HCT116 (cell line): Measurements from ENCODE around the gene PTPRJ. TPM values are rescaled to one million over a fixed set of nuclear protein-coding genes. Genes with fewer than 3 reads are reported as not detected.

ENCODE experiments used
- ATAC-seq: fragments of 200-7000 bp; cut with Tn5 transposase; 2 replicates; pipeline ENCODE4 v1.9.1; 2020; ENCODE audit warnings: mild to moderate bottlenecking, moderate library complexity
- BruUV-seq: library from RNA; stranded (reverse); fragments of 400-500 nt; replicated peaks from 2 replicates; lab custom pipeline; 2021; lab: Mats Ljungman, UMichigan
- CTCF ChIA-PET: fragments of 300-600 bp; sonication (Branson Sonifier 250); formaldehyde crosslinking; loops from one replicate; lab custom pipeline; 2021; ENCODE audit warnings: antibody characterized with exemption; lab: Charles Lee
- POLR2A ChIA-PET: fragments of 300-600, 350-600 bp; sonication (Branson Sonifier 250); formaldehyde crosslinking; loops from one replicate; lab custom pipeline; 2021; ENCODE audit warnings: antibody characterized with exemption; lab: Charles Lee
- RAD21 ChIA-PET, 2 experiments: fragments of 300-600 bp; sonication (Branson Sonifier 250); formaldehyde crosslinking; loops; one replicate each; lab custom pipeline; 2023; ENCODE audit warnings: low total read pairs in 2 of 2; ENCODE audit not compliant: uncharacterized antibody in 2 of 2, unreplicated experiment in 2 of 2, low non-redundant PET in 1 of 2; lab: Charles Lee
- DNase-seq: peaks from one replicate; pipeline ENCODE4 v3.0.0-alpha.2; 2010; ENCODE audit warnings: low read depth, low spot score
- H2AFZ ChIP-seq: fragments of 200-600 bp; shearing (Covaris generic), sonication (generic); 2 replicates; pipeline ENCODE4 v1.6.1; 2017; ENCODE audit warnings: low read depth, mixed run types, mixed read lengths, antibody characterized with exemption, low read length; ENCODE audit not compliant: poor library complexity, severe bottlenecking
- H3K27ac ChIP-seq: 2 replicates; pipeline ENCODE4 v1.5.1; 2012; ENCODE audit warnings: low read depth, low read length
- H3K27me3 ChIP-seq: fragments of 200-600 bp; sonication (generic); 2 replicates; pipeline ENCODE4 v1.6.1; 2016; ENCODE audit warnings: mixed run types, low read length, mixed read lengths; ENCODE audit not compliant: insufficient read depth
- H3K36me3 ChIP-seq, 2 experiments: fragments of 200-500 bp in 1 of 2; fragments of 200-600 bp in 1 of 2; sonication (Bioruptor generic) in 1 of 2; sonication (generic) in 1 of 2; 2 replicates each; pipeline versions ENCODE4 v1.5.1 to v1.6.1; 2014 to 2016; ENCODE audit warnings: low read length in 2 of 2, inconsistent platforms in 1 of 2, mixed read lengths in 1 of 2, mixed run types in 1 of 2; ENCODE audit not compliant: insufficient read depth in 2 of 2, control insufficient read depth in 1 of 2
- H3K4me1 ChIP-seq, 2 experiments: fragments of 200-600 bp in 1 of 2; sonication (generic) in 1 of 2; 2 replicates each; pipeline versions ENCODE4 v1.5.1 to v1.6.1; 2012 to 2017; ENCODE audit warnings: low read length in 2 of 2, inconsistent platforms in 1 of 2, mild to moderate bottlenecking in 1 of 2, mixed read lengths in 1 of 2, mixed run types in 1 of 2, moderate library complexity in 1 of 2; ENCODE audit not compliant: insufficient read depth in 2 of 2, control insufficient read depth in 1 of 2
- H3K4me2 ChIP-seq: fragments of 200-600 bp; sonication (generic); 2 replicates; pipeline ENCODE4 v1.6.1; 2017; ENCODE audit warnings: mixed run types, low read length, mixed read lengths
- H3K4me3 ChIP-seq, 2 experiments: fragments of 200-600 bp in 1 of 2; sonication (generic) in 1 of 2; replicated peaks in 1 of 2; 2 replicates each; pipeline ENCODE4 v1.5.1; 2011 to 2016; ENCODE audit warnings: low read length in 2 of 2, control low read depth in 1 of 2, low read depth in 1 of 2, mild to moderate bottlenecking in 1 of 2, mixed read lengths in 1 of 2, mixed run types in 1 of 2
- H3K79me2 ChIP-seq: fragments of 200-600 bp; sonication (generic); 2 replicates; pipeline ENCODE4 v1.6.1; 2017; ENCODE audit warnings: mild to moderate bottlenecking, mixed run types, low read length, moderate library complexity, mixed read lengths; ENCODE audit not compliant: insufficient read depth
- H3K9ac ChIP-seq: fragments of 200-600 bp; sonication (generic); 2 replicates; pipeline ENCODE4 v1.6.1; 2016; ENCODE audit warnings: low read length, mixed read lengths
- H3K9me2 ChIP-seq: fragments of 200-600 bp; sonication (generic), shearing (Covaris generic); 2 replicates; pipeline ENCODE4 v1.6.1; 2017; ENCODE audit warnings: mixed run types, mild to moderate bottlenecking, moderate library complexity; ENCODE audit not compliant: insufficient read depth
- H3K9me3 ChIP-seq, 2 experiments: fragments of 200-500 bp in 1 of 2; fragments of 200-600 bp in 1 of 2; sonication (Bioruptor generic) in 1 of 2; sonication (generic) in 1 of 2; 2 replicates each; pipeline ENCODE4 v1.6.1; 2014 to 2017; ENCODE audit warnings: low read length in 2 of 2, mixed read lengths in 2 of 2, inconsistent platforms in 1 of 2, low read depth in 1 of 2, mild to moderate bottlenecking in 1 of 2, mixed run types in 1 of 2, moderate library complexity in 1 of 2; ENCODE audit not compliant: control insufficient read depth in 1 of 2, insufficient read depth in 1 of 2
- H4K20me1 ChIP-seq: fragments of 200-600 bp; sonication (generic), shearing (Covaris generic); 2 replicates; pipeline ENCODE4 v1.6.1; 2017; ENCODE audit warnings: mixed run types, mild to moderate bottlenecking, moderate library complexity; ENCODE audit not compliant: insufficient read depth
- CBX3 ChIP-seq: IDR thresholded peaks from 2 replicates; pipeline ENCODE4 v1.6.1; 2012; ENCODE audit warnings: low read depth
- ELF1 ChIP-seq: IDR thresholded peaks from 2 replicates; pipeline ENCODE4 v1.6.1; 2012; ENCODE audit warnings: low read depth, borderline replicate concordance
- EZH2 ChIP-seq: fragments of 200-600 bp; sonication (generic); IDR thresholded peaks from 2 replicates; pipeline ENCODE4 v1.6.1; 2017; ENCODE audit warnings: antibody characterized with exemption, mixed run types
- EZH2phosphoT487 ChIP-seq: fragments of 200-600 bp; IDR thresholded peaks from 2 replicates; pipeline ENCODE4 v1.6.1; 2018; ENCODE audit warnings: antibody characterized with exemption, borderline replicate concordance
- JUND ChIP-seq: IDR thresholded peaks from 2 replicates; pipeline ENCODE4 v1.6.1; 2012
- MAX ChIP-seq: IDR thresholded peaks from 2 replicates; pipeline ENCODE4 v1.6.1; 2012
- REST ChIP-seq: IDR thresholded peaks from 2 replicates; pipeline ENCODE4 v1.6.1; 2012; ENCODE audit warnings: low read depth
- SP1 ChIP-seq: IDR thresholded peaks from 2 replicates; pipeline ENCODE4 v1.6.1; 2012; ENCODE audit warnings: low read depth
- SRF ChIP-seq: IDR thresholded peaks from 2 replicates; pipeline ENCODE4 v1.6.1; 2012; ENCODE audit warnings: low read depth
- ZBTB33 ChIP-seq: IDR thresholded peaks from 2 replicates; pipeline ENCODE4 v1.6.1; 2011; ENCODE audit warnings: mild to moderate bottlenecking, low read length, moderate library complexity; ENCODE audit not compliant: insufficient replicate concordance; ENCODE audit errors: extremely low read depth
- intact Hi-C: fragments of 100-400 bp; cut with micrococcal nuclease; formaldehyde crosslinking; loops from 2 replicates; pipeline ENCODE4 v1.10.0; 2022
- total RNA-seq: library from RNA; stranded (reverse); gene quantifications from one replicate; pipeline ENCODE4 v1.2.1, GENCODE V29; 2021; ENCODE audit not compliant: unreplicated experiment

The PTPRJ gene
- total RNA-seq, 1 experiment from 2014 or later, result 19.1 TPM

GRCh38 chr11:48169259-48169658 lies 188.9 kb downstream of the PTPRJ start:
- CTCF ChIA-PET, result no interaction called here
- no peaks in the 10 kb centered on the region for H3K9me3 ChIP-seq
- H3K27ac ChIP-seq, result no peak overlapping the region
- no peak for DNase-seq
- no peaks in the 10 kb centered on the region for H3K79me2 ChIP-seq
- H3K4me3 ChIP-seq, result no peak overlapping the region
- H3K9ac ChIP-seq, result no peak overlapping the region
- H3K9me2 ChIP-seq, result no peaks in the 10 kb centered on the region
- BruUV-seq, result no TSS peak
- no peaks in the 10 kb centered on the region for H3K4me1 ChIP-seq
- H3K4me2 ChIP-seq, result no peak overlapping the region
- intact Hi-C loops, result no loop called here
- no peaks in the 10 kb centered on the region for H4K20me1 ChIP-seq
- H2AFZ ChIP-seq, result no peak overlapping the region
- ATAC-seq, result no peak
- POLR2A ChIA-PET, result no interaction called here
- TF ChIP-seq ZBTB33, result no peak
- TF ChIP-seq SRF, result no peak
- TF ChIP-seq MAX, result no peak
- TF ChIP-seq SP1, result no peak
- no peaks in the 10 kb centered on the region for H3K36me3 ChIP-seq
- no peaks in the 10 kb centered on the region for H3K27me3 ChIP-seq
- RAD21 ChIA-PET, result no interaction called here

GRCh38 chr11:48169717-48170116 lies 189.4 kb downstream of the PTPRJ start:
- no TSS peak for BruUV-seq
- H3K9me3 ChIP-seq, result no peaks in the 10 kb centered on the region
- intact Hi-C loops, result no loop called here
- no peak overlapping the region for H3K4me3 ChIP-seq
- H3K4me1 ChIP-seq, result no peaks in the 10 kb centered on the region
- DNase-seq, result no peak
- H3K36me3 ChIP-seq, result no peaks in the 10 kb centered on the region
- H3K4me2 ChIP-seq, result no peak overlapping the region
- TF ChIP-seq EZH2phosphoT487, result no peak
- no peak for TF ChIP-seq CBX3
- TF ChIP-seq JUND, result no peak
- TF ChIP-seq EZH2, result no peak
- no peak for TF ChIP-seq REST
- no peak for TF ChIP-seq ELF1
- RAD21 ChIA-PET, result no interaction called here
- CTCF ChIA-PET, result no interaction called here
- H3K9ac ChIP-seq, result no peak overlapping the region
- H3K27ac ChIP-seq, result no peak overlapping the region
- no peaks in the 10 kb centered on the region for H3K79me2 ChIP-seq
- POLR2A ChIA-PET, result no interaction called here
- ATAC-seq, result no peak
- H4K20me1 ChIP-seq, result no peaks in the 10 kb centered on the region
- no peak overlapping the region for H2AFZ ChIP-seq
- no peaks in the 10 kb centered on the region for H3K27me3 ChIP-seq
- no peaks in the 10 kb centered on the region for H3K9me2 ChIP-seq
